ENCODE measurements around the gene TENT5A.

GRCh38 chr6:81696524-81696923 is 56.0 kb downstream of the TENT5A start:
- no peak for TF ChIP-seq EZH2 (IDR thresholded peaks at IDR 0.05)
- TF ChIP-seq POLR2AphosphoS5 (IDR thresholded peaks at IDR 0.05; ENCODE audit: borderline replicate concordance, low read depth, low read length): no peak

Data from SK-N-MC (cell line).